Iris pigment epithelial cell (primary cell): ENCODE results near the gene TMEM214.

Experiments
- DNase-seq: peaks from one replicate; pipeline ENCODE4 v3.0.0-alpha.2; 2011; ENCODE audit warnings: low read depth

TMEM214 gene

GRCh38 chr2:27032495-27033252 lies at the start of gene TMEM214:
TMEM214 (plus strand) TSS chr2:27032965; CDS start chr2:27033016, 51 bp downstream.
- peak; percentile 90 for DNase-seq

- DNase-seq: no peak
Measured at GRCh38 chr2:26983746-26984145, 49.0 kb upstream of the TMEM214 start.

GRCh38 chr2:26985807-26986206 lies 47.0 kb upstream of the TMEM214 start:
- no peak for DNase-seq

GRCh38 chr2:26986576-26986975 lies 46.2 kb upstream of the TMEM214 start:
- peak; percentile 28 for DNase-seq

GRCh38 chr2:26988058-26988860 lies 44.5 kb upstream of the TMEM214 start:
- DNase-seq: peak; percentile 87

GRCh38 chr2:26989156-26989555 lies 43.6 kb upstream of the TMEM214 start:
- peak; percentile 36 for DNase-seq

- DNase-seq: no peak
Measured at GRCh38 chr2:26991717-26992116, 41.0 kb upstream of the TMEM214 start.

- peak; percentile 12 for DNase-seq
Measured at GRCh38 chr2:26993768-26994167, 39.0 kb upstream of the TMEM214 start.

- no peak for DNase-seq
Measured at GRCh38 chr2:26994983-26995382, 37.8 kb upstream of the TMEM214 start.

GRCh38 chr2:26997394-26997793 lies 35.4 kb upstream of the TMEM214 start:
- DNase-seq: no peak

GRCh38 chr2:26998323-26998722 lies 34.4 kb upstream of the TMEM214 start:
- DNase-seq: no peak

- DNase-seq: no peak
Measured at GRCh38 chr2:27000228-27000627, 32.5 kb upstream of the TMEM214 start.

- no peak for DNase-seq
Measured at GRCh38 chr2:27000995-27001394, 31.8 kb upstream of the TMEM214 start.

GRCh38 chr2:27001950-27002349 lies 30.8 kb upstream of the TMEM214 start:
- DNase-seq: no peak

GRCh38 chr2:27003007-27003406 lies 29.8 kb upstream of the TMEM214 start:
- DNase-seq: no peak

- peak; percentile 68 for DNase-seq
Measured at GRCh38 chr2:27003857-27004256, 28.9 kb upstream of the TMEM214 start.

- no peak for DNase-seq
Measured at GRCh38 chr2:27006602-27007415, 26.0 kb upstream of the TMEM214 start.

GRCh38 chr2:27007416-27008374 lies 25.1 kb upstream of the TMEM214 start:
- no peak for DNase-seq

GRCh38 chr2:27008678-27009077 lies 24.1 kb upstream of the TMEM214 start:
- no peak for DNase-seq

- no peak for DNase-seq
Measured at GRCh38 chr2:27009083-27009482, 23.7 kb upstream of the TMEM214 start.

- no peak for DNase-seq
Measured at GRCh38 chr2:27009716-27010115, 23.0 kb upstream of the TMEM214 start.
